Endothelial cell of umbilical vein (primary cell): Measurements from ENCODE around the gene RBMS1. TPM values are rescaled to one million over a fixed set of nuclear protein-coding genes. Genes with fewer than 3 reads are reported as not detected.
A peak's percentile ranks its signal among the peaks of the same experiment; 100 is the strongest.

Source experiments
- BruUV-seq: library from RNA; stranded (reverse); fragments of 400-500 nt; replicated peaks from 2 replicates; lab custom pipeline; 2021; lab: Mats Ljungman, UMichigan
- CTCF ChIA-PET: fragments of 300-600, 350-600 bp; sonication (Branson Sonifier 250); formaldehyde crosslinking; loops from one replicate; lab custom pipeline; 2021; ENCODE audit warnings: antibody characterized with exemption, inconsistent platforms; lab: Charles Lee
- POLR2A ChIA-PET: fragments of 300-600, 350-600 bp; sonication (Branson Sonifier 250); formaldehyde crosslinking; loops from one replicate; lab custom pipeline; 2021; ENCODE audit warnings: antibody characterized with exemption, inconsistent platforms; lab: Charles Lee
- DNase-seq: peaks from one replicate; pipeline ENCODE4 v3.0.0-alpha.2; 2011; ENCODE audit warnings: low read depth, low spot score
- FAIRE-seq: peaks from 2 replicates; lab custom pipeline; 2011; peaks lifted over from hg19 to GRCh38; lab: Jason Lieb, UNC
- H2AFZ ChIP-seq: 2 replicates; pipeline ENCODE4 v1.6.0; 2012; ENCODE audit warnings: low read depth, low read length, control low read depth, inconsistent platforms
- H3K27ac ChIP-seq: 2 replicates; pipeline ENCODE4 v1.5.1; 2011; ENCODE audit warnings: low read depth, mild to moderate bottlenecking, control low read depth, low read length, moderate library complexity; ENCODE audit not compliant: insufficient read depth
- H3K27me3 ChIP-seq, 2 experiments: 2 replicates each; pipeline versions ENCODE4 v1.6.0 to v1.6.1; 2011; ENCODE audit warnings: low read length in 2 of 2, mixed read lengths in 1 of 2; ENCODE audit not compliant: control insufficient read depth in 2 of 2, insufficient read depth in 2 of 2
- H3K36me3 ChIP-seq, 2 experiments: 2 replicates in 1 of 2; 3 replicates in 1 of 2; pipeline ENCODE4 v1.5.1; 2011; ENCODE audit warnings: low read length in 2 of 2, mild to moderate bottlenecking in 1 of 2, moderate library complexity in 1 of 2; ENCODE audit not compliant: control insufficient read depth in 2 of 2, insufficient read depth in 2 of 2; ENCODE audit errors: extremely low read depth in 1 of 2
- H3K4me1 ChIP-seq: 3 replicates; pipeline ENCODE4 v1.5.1; 2011; ENCODE audit warnings: mild to moderate bottlenecking, low read length; ENCODE audit not compliant: control insufficient read depth, insufficient read depth; ENCODE audit errors: extremely low read depth
- H3K4me2 ChIP-seq: 2 replicates; pipeline ENCODE4 v1.6.1; 2011; ENCODE audit warnings: low read length, control low read depth, mixed read lengths; ENCODE audit not compliant: insufficient read depth
- H3K4me3 ChIP-seq, 3 experiments: fragments of 200-600 bp in 1 of 3; sonication (generic), shearing (Covaris generic) in 1 of 3; replicated peaks in 1 of 3; 2 replicates each; pipeline ENCODE4 v1.5.1; 2011 to 2016; ENCODE audit warnings: control low read depth in 3 of 3, low read length in 3 of 3, mild to moderate bottlenecking in 2 of 3, inconsistent platforms in 1 of 3, low read depth in 1 of 3, moderate library complexity in 1 of 3; ENCODE audit not compliant: insufficient read depth in 1 of 3
- H3K79me2 ChIP-seq: 2 replicates; pipeline ENCODE4 v1.6.0; 2012; ENCODE audit warnings: low read length, inconsistent platforms; ENCODE audit not compliant: control insufficient read depth, insufficient read depth
- H3K9ac ChIP-seq: replicated peaks from 2 replicates; pipeline ENCODE3; 2011; ENCODE audit warnings: low read length, control low read depth; ENCODE audit not compliant: insufficient read depth; ENCODE audit errors: extremely low read depth
- H3K9me1 ChIP-seq: replicated peaks from 3 replicates; pipeline ENCODE4 v1.6.0; 2011; ENCODE audit warnings: mild to moderate bottlenecking, low read length; ENCODE audit not compliant: control insufficient read depth, insufficient read depth; ENCODE audit errors: extremely low read depth
- H3K9me3 ChIP-seq: replicated peaks from 2 replicates; pipeline ENCODE4 v1.5.1; 2012; ENCODE audit warnings: low read length, inconsistent platforms; ENCODE audit not compliant: control insufficient read depth, insufficient read depth
- H4K20me1 ChIP-seq: replicated peaks from 2 replicates; pipeline ENCODE3; 2011; ENCODE audit warnings: mild to moderate bottlenecking, low read length; ENCODE audit not compliant: control insufficient read depth, insufficient read depth; ENCODE audit errors: extremely low read depth
- EZH2 ChIP-seq: IDR thresholded peaks from 2 replicates; pipeline ENCODE4 v1.6.1; 2012; ENCODE audit warnings: borderline replicate concordance, low read depth, mild to moderate bottlenecking, moderate library complexity, low read length, inconsistent platforms; ENCODE audit not compliant: severe bottlenecking
- FOS ChIP-seq: IDR thresholded peaks from 2 replicates; pipeline ENCODE4 v1.6.1; 2011; ENCODE audit warnings: mild to moderate bottlenecking, low read length, moderate library complexity, borderline replicate concordance; ENCODE audit not compliant: insufficient read depth
- GATA2 ChIP-seq: IDR thresholded peaks from 2 replicates; pipeline ENCODE4 v1.7.0; 2011; ENCODE audit warnings: low read depth, mild to moderate bottlenecking, moderate library complexity, mixed read lengths, low read length; ENCODE audit not compliant: insufficient read length, insufficient read depth
- JUN ChIP-seq: IDR thresholded peaks from 2 replicates; pipeline ENCODE4 v1.6.1; 2011; ENCODE audit warnings: borderline replicate concordance, low read depth; ENCODE audit not compliant: insufficient read length, insufficient read depth
- MYC ChIP-seq: IDR thresholded peaks from one replicate; pipeline ENCODE4 v1.6.1; 2011; ENCODE audit warnings: mild to moderate bottlenecking, low read depth, low read length
- POLR2A ChIP-seq: IDR thresholded peaks from 2 replicates; pipeline ENCODE4 v1.6.1; 2012; ENCODE audit warnings: low read depth, mild to moderate bottlenecking, control low read depth, low read length
- POLR2AphosphoS5 ChIP-seq: IDR thresholded peaks from 2 replicates; pipeline ENCODE4 v1.6.1; 2012; ENCODE audit warnings: low read depth, mild to moderate bottlenecking, control low read depth, low read length, moderate library complexity; ENCODE audit not compliant: insufficient read depth
- dilution Hi-C: fragments of 300-500 bp; cut with MboI; formaldehyde crosslinking; loops from one replicate; pipeline ENCODE4 v1.15.0; 2019; ENCODE audit warnings: low sequenced_read_pairs; ENCODE audit not compliant: extremely low pct_ligation_motif_present
- intact Hi-C: fragments of 100-400 bp; cut with micrococcal nuclease; formaldehyde crosslinking; loops from one replicate; pipeline ENCODE4 v1.10.0; 2022
- polyA plus RNA-seq, 4 experiments: library from polyadenylated mRNA; depleted of rRNA in 3 of 4; stranded (reverse) in 3 of 4; unstranded in 1 of 4; fragments of >200 nt; gene quantifications; 2 replicates each; pipeline versions ENCODE4 v1.2.1 to v1.2.3, GENCODE V29; 2011 to 2012; ENCODE audit warnings: missing spikeins in 1 of 4
- total RNA-seq: library from RNA; stranded (reverse); gene quantifications from 2 replicates; pipeline ENCODE4 v1.2.3, GENCODE V29; 2021
- TF ChIP-seq, protein P1 (sequence below), 2 donors: IDR thresholded peaks; 1 replicate in 1 of 2; 2 replicates in 1 of 2; pipeline ENCODE4 v1.5.1; 2011; ENCODE audit warnings: low read length in 2 of 2, mild to moderate bottlenecking in 2 of 2, moderate library complexity in 2 of 2, control low read depth in 1 of 2, inconsistent platforms in 1 of 2, low read depth in 1 of 2; ENCODE audit not compliant: insufficient read depth in 1 of 2; ENCODE audit errors: extremely low read depth in 1 of 2
- TF ChIP-seq, protein P2 (sequence below): IDR thresholded peaks from 2 replicates; pipeline ENCODE4 v1.6.1; 2011; ENCODE audit not compliant: insufficient read depth, insufficient read length

Gene RBMS1
- total and polyA plus RNA-seq, 2 donors (not counting 3 experiments of a cell fraction or from before 2014, with no cell fraction given): 60.0 to 93.3 TPM

DNA sequence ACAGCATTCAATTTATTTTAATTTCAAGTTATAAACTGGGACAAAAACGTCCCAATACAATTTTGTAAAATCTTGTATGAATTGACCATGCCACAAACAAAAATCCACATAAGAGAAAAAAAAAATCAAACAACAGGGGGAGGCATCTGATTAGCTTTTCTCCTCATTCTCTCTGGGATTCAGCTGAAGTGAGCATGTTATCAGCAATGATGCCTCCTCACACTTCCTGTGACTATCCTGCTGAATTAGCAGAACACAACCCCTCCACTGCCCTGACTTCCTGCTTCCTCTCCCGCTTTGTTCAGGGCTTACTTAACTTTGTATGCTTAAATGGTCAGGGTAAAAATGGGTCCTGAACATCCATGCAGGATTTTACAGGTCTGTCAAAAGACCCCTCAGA is 161.3 kb downstream of the RBMS1 start:
- H3K27ac ChIP-seq: no peak overlapping the region
- no TSS peak for BruUV-seq
- peak overlapping the region; percentile 4 for H3K4me2 ChIP-seq
- TF ChIP-seq MYC (peak; percentile 13), POLR2AphosphoS5 (peak; percentile 46), GATA2 (peak; percentile 83), POLR2A (no peak), FOS (no peak), JUN (peak; percentile 18), EZH2 (no peak)
- TF ChIP-seq, protein P1, sequence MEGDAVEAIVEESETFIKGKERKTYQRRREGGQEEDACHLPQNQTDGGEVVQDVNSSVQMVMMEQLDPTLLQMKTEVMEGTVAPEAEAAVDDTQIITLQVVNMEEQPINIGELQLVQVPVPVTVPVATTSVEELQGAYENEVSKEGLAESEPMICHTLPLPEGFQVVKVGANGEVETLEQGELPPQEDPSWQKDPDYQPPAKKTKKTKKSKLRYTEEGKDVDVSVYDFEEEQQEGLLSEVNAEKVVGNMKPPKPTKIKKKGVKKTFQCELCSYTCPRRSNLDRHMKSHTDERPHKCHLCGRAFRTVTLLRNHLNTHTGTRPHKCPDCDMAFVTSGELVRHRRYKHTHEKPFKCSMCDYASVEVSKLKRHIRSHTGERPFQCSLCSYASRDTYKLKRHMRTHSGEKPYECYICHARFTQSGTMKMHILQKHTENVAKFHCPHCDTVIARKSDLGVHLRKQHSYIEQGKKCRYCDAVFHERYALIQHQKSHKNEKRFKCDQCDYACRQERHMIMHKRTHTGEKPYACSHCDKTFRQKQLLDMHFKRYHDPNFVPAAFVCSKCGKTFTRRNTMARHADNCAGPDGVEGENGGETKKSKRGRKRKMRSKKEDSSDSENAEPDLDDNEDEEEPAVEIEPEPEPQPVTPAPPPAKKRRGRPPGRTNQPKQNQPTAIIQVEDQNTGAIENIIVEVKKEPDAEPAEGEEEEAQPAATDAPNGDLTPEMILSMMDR (IDR thresholded peaks at IDR 0.05; ENCODE audit: extremely low read depth in 1 of 2, insufficient read depth in 1 of 2, low read depth in 1 of 2, low read length in 2 of 2): peak in 1 of 2 donors; percentile 1
- TF ChIP-seq, protein P2, sequence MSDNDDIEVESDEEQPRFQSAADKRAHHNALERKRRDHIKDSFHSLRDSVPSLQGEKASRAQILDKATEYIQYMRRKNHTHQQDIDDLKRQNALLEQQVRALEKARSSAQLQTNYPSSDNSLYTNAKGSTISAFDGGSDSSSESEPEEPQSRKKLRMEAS: no peak
- POLR2A ChIA-PET: no interaction called here
- DNase-seq (peak; percentile 70), FAIRE-seq (peak; percentile 35)
- H3K9me3 ChIP-seq: no peaks in the 10 kb centered on the region
- no peak overlapping the region for H3K9ac ChIP-seq
- H3K9me1 ChIP-seq: no peaks in the 10 kb centered on the region
- no peak overlapping the region for H3K4me3 ChIP-seq
- CTCF ChIA-PET: interaction anchor here (0.7 to 4.7 kb wide), 13 partner anchors 7 to 732 kb away, joined by 3 to 37 read pairs (median 4); no protein-coding TSS in a partner anchor
- no peak overlapping the region for H2AFZ ChIP-seq
- H3K4me1 ChIP-seq: peaks cover 35% of the 10 kb centered on the region
- H4K20me1 ChIP-seq: no peaks in the 10 kb centered on the region
- no peaks in the 10 kb centered on the region for H3K27me3 ChIP-seq
- dilution Hi-C loops: no loop called here
- intact Hi-C loops: loop anchor here (1.0 to 5.0 kb wide), 6 partner anchors 40 to 730 kb away; no protein-coding TSS in a partner anchor
- peaks cover 92% of the 10 kb centered on the region for H3K79me2 ChIP-seq
- no peaks in the 10 kb centered on the region for H3K36me3 ChIP-seq
